Measurements from ENCODE around the gene HNRNPLL. TPM values are rescaled to one million over a fixed set of nuclear protein-coding genes. Genes with fewer than 3 reads are reported as not detected.

The HNRNPLL gene
- total RNA-seq, 4 donors from 2014 or later = 20.5 to 37.9 (median 26.8) TPM

DNA sequence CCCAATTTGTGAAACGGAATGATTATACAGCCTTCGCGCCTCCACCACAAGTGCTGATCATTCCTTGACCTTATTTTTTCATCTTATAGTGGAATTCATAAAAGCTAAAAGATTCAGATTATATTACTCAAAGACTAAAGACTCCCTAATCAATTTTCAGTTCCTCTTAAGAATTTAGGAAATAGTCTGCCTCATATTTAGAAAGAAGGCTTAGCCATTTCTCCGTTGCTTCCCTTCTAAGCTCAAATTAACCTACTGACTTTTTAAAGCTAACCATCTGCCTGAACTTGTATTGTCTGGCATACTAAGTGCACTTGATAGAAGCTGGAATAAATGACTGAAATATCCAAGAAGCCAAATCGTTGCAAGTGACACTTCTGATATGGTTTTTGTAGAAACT, 44.7 kb downstream of the HNRNPLL start:
- WGBS, 2 donors = 91 to 94% methylated on average over 5 of the region's 5 CpGs
- no peak overlapping the region for H3K4me3 ChIP-seq (ENCODE audit: low read depth, poor library complexity, severe bottlenecking)
- no peak for TF ChIP-seq POLR2A (IDR thresholded peaks at IDR 0.05)
- TF ChIP-seq, protein P1, sequence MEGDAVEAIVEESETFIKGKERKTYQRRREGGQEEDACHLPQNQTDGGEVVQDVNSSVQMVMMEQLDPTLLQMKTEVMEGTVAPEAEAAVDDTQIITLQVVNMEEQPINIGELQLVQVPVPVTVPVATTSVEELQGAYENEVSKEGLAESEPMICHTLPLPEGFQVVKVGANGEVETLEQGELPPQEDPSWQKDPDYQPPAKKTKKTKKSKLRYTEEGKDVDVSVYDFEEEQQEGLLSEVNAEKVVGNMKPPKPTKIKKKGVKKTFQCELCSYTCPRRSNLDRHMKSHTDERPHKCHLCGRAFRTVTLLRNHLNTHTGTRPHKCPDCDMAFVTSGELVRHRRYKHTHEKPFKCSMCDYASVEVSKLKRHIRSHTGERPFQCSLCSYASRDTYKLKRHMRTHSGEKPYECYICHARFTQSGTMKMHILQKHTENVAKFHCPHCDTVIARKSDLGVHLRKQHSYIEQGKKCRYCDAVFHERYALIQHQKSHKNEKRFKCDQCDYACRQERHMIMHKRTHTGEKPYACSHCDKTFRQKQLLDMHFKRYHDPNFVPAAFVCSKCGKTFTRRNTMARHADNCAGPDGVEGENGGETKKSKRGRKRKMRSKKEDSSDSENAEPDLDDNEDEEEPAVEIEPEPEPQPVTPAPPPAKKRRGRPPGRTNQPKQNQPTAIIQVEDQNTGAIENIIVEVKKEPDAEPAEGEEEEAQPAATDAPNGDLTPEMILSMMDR (IDR thresholded peaks at IDR 0.05) = no peak
- intact Hi-C loops (cut with DNase I; ENCODE audit: low total_unique reads) = no loop called here
- DNase-seq (ENCODE audit: low spot score in 2 of 2) = no peak

DNA sequence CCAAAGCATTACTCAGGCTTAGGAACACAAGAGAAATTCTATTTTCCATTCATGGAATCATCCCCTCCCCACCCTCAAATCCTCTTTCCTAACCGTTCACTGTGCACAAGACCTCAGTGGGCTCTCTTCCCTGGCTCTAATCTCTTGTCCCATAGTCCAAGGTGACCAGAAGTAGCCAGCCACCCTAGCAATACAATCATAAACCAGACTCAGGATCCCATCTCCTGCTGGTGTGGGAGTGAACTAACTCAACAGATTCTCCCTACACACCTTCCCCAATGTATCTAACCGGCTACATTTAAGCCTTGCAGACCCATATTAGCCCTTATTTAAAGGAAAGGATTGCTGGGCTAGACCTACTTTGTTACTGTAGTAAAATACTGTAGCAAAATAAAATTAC, 45.5 kb downstream of the HNRNPLL start:
- H3K4me3 ChIP-seq (ENCODE audit: low read depth, poor library complexity, severe bottlenecking) = no peak overlapping the region
- TF ChIP-seq, protein P1 (IDR thresholded peaks at IDR 0.05) = no peak
- TF ChIP-seq POLR2A (IDR thresholded peaks at IDR 0.05) = no peak

DNA sequence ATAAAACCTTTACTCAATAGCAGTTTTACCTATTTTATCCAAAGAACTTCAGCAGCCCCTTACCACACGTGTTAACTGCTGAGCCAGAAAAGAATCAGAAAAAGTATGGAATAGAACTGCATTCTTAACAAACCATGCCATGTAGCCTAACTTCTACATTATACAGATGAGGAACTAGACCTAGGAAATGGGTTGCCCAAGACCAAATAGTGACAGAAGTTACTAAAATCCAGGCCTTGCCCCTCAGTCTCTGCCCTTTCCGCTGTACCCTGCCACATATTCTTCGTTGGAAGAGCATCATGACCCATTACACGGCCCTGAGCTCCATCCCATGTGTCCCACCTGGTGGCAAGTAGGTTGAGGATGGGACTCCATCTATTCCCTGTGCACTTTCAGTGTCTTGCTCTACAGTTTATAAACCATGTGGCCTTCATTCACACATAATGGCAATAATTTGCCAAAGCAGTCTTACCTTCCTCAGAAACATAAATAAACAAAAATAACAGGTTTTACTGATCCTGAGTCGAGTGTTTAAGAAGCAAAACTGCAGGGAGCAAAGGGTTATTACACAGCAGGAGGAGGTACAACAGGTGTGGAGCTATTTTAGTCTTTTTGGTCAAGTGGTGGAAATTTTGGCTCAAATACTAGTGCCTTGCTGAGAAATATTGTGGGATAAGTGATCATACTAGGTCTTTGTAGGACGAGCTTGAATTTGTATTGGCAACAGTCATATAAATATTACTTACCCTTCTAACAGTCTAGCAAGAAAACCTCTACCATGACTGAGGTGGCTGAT, 46.5 kb downstream of the HNRNPLL start:
- DNase-seq (ENCODE audit: low spot score in 2 of 2) = no peak
- intact Hi-C loops (cut with DNase I; ENCODE audit: low total_unique reads) = no loop called here

More for the DNA sequence above, 45.5 kb downstream of the HNRNPLL start:
- intact Hi-C loops (cut with DNase I; ENCODE audit: low total_unique reads) = no loop called here
- WGBS, 2 donors = 81 to 84% methylated on average over 2 of the region's 2 CpGs
- DNase-seq (ENCODE audit: low spot score in 2 of 2) = no peak

DNA sequence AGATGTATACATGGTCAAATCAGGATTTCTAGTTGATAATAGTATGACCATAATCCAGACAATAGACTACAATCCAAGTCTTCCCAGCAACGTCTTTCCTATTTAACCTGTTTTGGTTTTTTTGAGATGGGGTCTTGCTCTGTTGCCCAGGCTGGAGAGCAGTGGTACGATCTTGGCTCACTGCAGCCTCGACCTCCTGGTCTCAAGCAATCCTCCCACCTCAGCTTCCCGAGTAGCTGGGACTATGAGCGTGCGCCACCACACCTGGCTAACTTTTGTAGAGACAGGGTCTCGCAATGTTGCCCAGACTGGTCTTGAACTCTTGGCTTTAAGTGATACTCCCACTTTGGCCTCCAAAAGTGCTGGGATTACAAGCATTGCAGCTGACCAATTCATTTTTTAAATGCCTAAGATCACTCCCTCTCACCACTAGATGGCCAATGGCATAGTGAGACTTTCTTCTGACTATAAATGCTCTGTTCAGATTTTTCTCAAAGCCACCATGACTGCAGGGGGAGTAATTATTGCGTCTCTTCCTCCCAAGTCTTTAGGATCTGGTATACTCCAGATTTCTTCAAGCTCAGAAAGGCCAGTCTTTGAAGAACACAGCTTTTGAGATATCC, 47.6 kb downstream of the HNRNPLL start:
- 93 to 99% methylated on average over 8 of the region's 8 CpGs for WGBS, 2 donors
- no peak for DNase-seq (ENCODE audit: low spot score in 2 of 2)
- intact Hi-C loops (cut with DNase I; ENCODE audit: low total_unique reads) = no loop called here
- H3K4me3 ChIP-seq (ENCODE audit: low read depth, poor library complexity, severe bottlenecking) = no peak overlapping the region
- TF ChIP-seq POLR2A (IDR thresholded peaks at IDR 0.05) = no peak
- TF ChIP-seq, protein P1 (IDR thresholded peaks at IDR 0.05) = no peak

More for the DNA sequence above, 46.5 kb downstream of the HNRNPLL start:
- WGBS, 2 donors = 87 to 89% methylated on average over 6 of the region's 6 CpGs
- TF ChIP-seq, protein P1 (IDR thresholded peaks at IDR 0.05) = no peak
- no peak for TF ChIP-seq POLR2A (IDR thresholded peaks at IDR 0.05)
- H3K4me3 ChIP-seq (ENCODE audit: low read depth, poor library complexity, severe bottlenecking) = no peak overlapping the region

DNA sequence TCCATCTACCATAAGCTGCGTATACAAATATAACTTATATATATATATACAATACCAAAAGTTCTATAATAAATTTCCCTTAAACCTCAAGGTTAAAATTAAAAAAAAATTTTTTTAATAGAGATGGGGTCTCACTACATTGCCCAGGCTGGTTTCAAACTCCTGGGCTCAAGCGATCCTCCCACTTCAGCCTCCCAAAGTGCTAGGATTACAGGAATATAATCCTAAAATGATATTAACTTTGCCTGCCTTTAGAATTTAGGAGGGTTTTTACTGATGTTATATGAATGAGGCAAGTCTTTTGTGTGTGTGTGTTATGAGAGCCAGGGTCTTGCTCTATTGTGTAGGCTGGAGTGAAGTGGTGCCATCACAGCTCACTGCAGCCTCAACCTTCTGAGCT, 49.2 kb downstream of the HNRNPLL start:
- no peak for DNase-seq (ENCODE audit: low spot score in 2 of 2)
- WGBS, 2 donors = 96 to 97% methylated on average over 2 of the region's 2 CpGs
- intact Hi-C loops (cut with DNase I; ENCODE audit: low total_unique reads) = no loop called here
- H3K4me3 ChIP-seq (ENCODE audit: low read depth, poor library complexity, severe bottlenecking) = no peak overlapping the region
- no peak for TF ChIP-seq POLR2A (IDR thresholded peaks at IDR 0.05)
- TF ChIP-seq, protein P1 (IDR thresholded peaks at IDR 0.05) = no peak
